HepG2 (cell line): ENCODE data around the gene SCFD2. TPM values are rescaled to one million over a fixed set of nuclear protein-coding genes. Genes with fewer than 3 reads are reported as not detected.

Experiments
- ATAC-seq: fragments of 200-7000 bp; cut with Tn5 transposase; 3 replicates; pipeline ENCODE4 v1.9.1; 2020; ENCODE audit warnings: mild to moderate bottlenecking, moderate library complexity
- BruUV-seq: library from RNA; stranded (reverse); fragments of 400-500 nt; replicated peaks from 2 replicates; lab custom pipeline; 2021; lab: Mats Ljungman, UMichigan
- CTCF ChIA-PET: fragments of 300-600 bp; formaldehyde crosslinking; extraction: SDS; loops from one replicate; lab custom pipeline; 2021; ENCODE audit warnings: low total read pairs, inconsistent platforms, low intra/inter-chr PET ratio; lab: Yijun Ruan, JAX
- POLR2A ChIA-PET: fragments of 350-600 bp; sonication (Branson Sonifier 250); formaldehyde crosslinking; loops from one replicate; lab custom pipeline; 2020; ENCODE audit warnings: antibody characterized with exemption, inconsistent platforms; lab: Yijun Ruan, JAX
- DNase-seq: peaks from one replicate; pipeline ENCODE4 v3.0.0-alpha.2; 2015; ENCODE audit warnings: low spot score
- FAIRE-seq: peaks from 3 replicates; lab custom pipeline; 2011; peaks lifted over from hg19 to GRCh38; lab: Jason Lieb, UNC
- H2AFZ ChIP-seq: one replicate; pipeline ENCODE4 v1.6.1; 2011; ENCODE audit warnings: low read length, inconsistent platforms
- H3K27ac ChIP-seq: fragments of 300-600 bp; 3 replicates; pipeline ENCODE4 v1.8.0; 2011; ENCODE audit warnings: mixed run types, mild to moderate bottlenecking, mixed read lengths, low read length, inconsistent platforms; ENCODE audit not compliant: insufficient read depth; ENCODE audit errors: extremely low read length
- H3K27me3 ChIP-seq, 2 experiments: fragments of 200-600 bp in 1 of 2; 2 replicates in 1 of 2; 3 replicates in 1 of 2; pipeline versions ENCODE4 v1.6.0 to v1.8.0; 2011; ENCODE audit warnings: low read length in 2 of 2, mild to moderate bottlenecking in 2 of 2, moderate library complexity in 2 of 2, inconsistent platforms in 1 of 2; ENCODE audit not compliant: insufficient read depth in 2 of 2, control insufficient read depth in 1 of 2
- H3K36me3 ChIP-seq, 2 experiments: fragments of 200-600 bp in 1 of 2; replicated peaks in 1 of 2; 2 replicates in 1 of 2; 3 replicates in 1 of 2; pipeline versions ENCODE4 v1.5.1 to v1.8.0; 2011; ENCODE audit warnings: low read length in 2 of 2, inconsistent platforms in 1 of 2; ENCODE audit not compliant: insufficient read depth in 2 of 2, control insufficient read depth in 1 of 2
- H3K4me1 ChIP-seq: 2 replicates; pipeline ENCODE4 v1.5.1; 2012; ENCODE audit warnings: low read length, inconsistent platforms; ENCODE audit not compliant: insufficient read depth
- H3K4me2 ChIP-seq: 2 replicates; pipeline ENCODE4 v1.6.0; 2011; ENCODE audit warnings: low read depth, low read length, inconsistent platforms
- H3K4me3 ChIP-seq, 3 experiments: fragments of 200-600 bp in 1 of 3; sonication (generic), shearing (Covaris generic) in 1 of 3; replicated peaks in 1 of 3; 2 replicates each; pipeline ENCODE4 v1.5.1; 2011 to 2016; ENCODE audit warnings: low read length in 3 of 3, inconsistent platforms in 2 of 3, low read depth in 2 of 3, mild to moderate bottlenecking in 2 of 3, control low read depth in 1 of 3, mixed read lengths in 1 of 3; ENCODE audit not compliant: insufficient read depth in 1 of 3
- H3K79me2 ChIP-seq: one replicate; pipeline ENCODE4 v1.6.1; 2011; ENCODE audit warnings: low read length, inconsistent platforms; ENCODE audit not compliant: insufficient read depth
- H3K9ac ChIP-seq: 2 replicates; pipeline ENCODE4 v1.6.0; 2011; ENCODE audit warnings: mild to moderate bottlenecking, low read depth, low read length, inconsistent platforms; ENCODE audit not compliant: insufficient read depth
- H3K9me3 ChIP-seq: 2 replicates; pipeline ENCODE4 v1.5.1; 2012; ENCODE audit warnings: mild to moderate bottlenecking, low read length
- H4K20me1 ChIP-seq: 2 replicates; pipeline ENCODE4 v1.6.0; 2011; ENCODE audit warnings: inconsistent platforms, mild to moderate bottlenecking, low read length, moderate library complexity; ENCODE audit not compliant: insufficient read depth
- CREBL2 ChIP-seq: sonication (generic); formaldehyde crosslinking; IDR thresholded peaks from 2 replicates; pipeline ENCODE4 v1.8.1; 2023; ENCODE audit warnings: missing genetic modification reagents, mild to moderate bottlenecking, borderline replicate concordance
- GRHL1 ChIP-seq: sonication (generic); formaldehyde crosslinking; conservative IDR thresholded peaks from 2 replicates; pipeline ENCODE4 v1.8.0; 2022; ENCODE audit warnings: missing genetic modification reagents
- JARID2 ChIP-seq: sonication (generic); formaldehyde crosslinking; IDR thresholded peaks from 2 replicates; pipeline ENCODE4 v1.8.1; 2023; ENCODE audit warnings: missing genetic modification reagents, inconsistent platforms; ENCODE audit not compliant: insufficient replicate concordance
- NONO ChIP-seq, 2 experiments: fragments of 450-650 bp in 1 of 2; sonication (generic) in 1 of 2; formaldehyde crosslinking in 1 of 2; IDR thresholded peaks in 1 of 2; conservative IDR thresholded peaks in 1 of 2; 2 replicates each; pipeline versions ENCODE4 v1.6.1 to v1.8.0; 2017 to 2022; ENCODE audit warnings: mild to moderate bottlenecking in 1 of 2, missing genetic modification reagents in 1 of 2, moderate library complexity in 1 of 2
- PCBP1 ChIP-seq: fragments of 200-400 bp; formaldehyde crosslinking; IDR thresholded peaks from 2 replicates; pipeline ENCODE4 v1.6.1; 2017; ENCODE audit warnings: mild to moderate bottlenecking, low read depth, low read length, borderline replicate concordance
- POGZ ChIP-seq: sonication (generic); formaldehyde crosslinking; IDR thresholded peaks from 2 replicates; pipeline ENCODE4 v1.4.0; 2020; ENCODE audit warnings: mild to moderate bottlenecking, missing genetic modification reagents
- SIX4 ChIP-seq: sonication (generic); formaldehyde crosslinking; IDR thresholded peaks from 2 replicates; pipeline ENCODE4 v1.4.0; 2020; ENCODE audit warnings: missing genetic modification reagents
- TOPORS ChIP-seq: sonication (generic); formaldehyde crosslinking; IDR thresholded peaks from 2 replicates; pipeline ENCODE4 v1.8.0; 2023; ENCODE audit warnings: mild to moderate bottlenecking, missing genetic modification reagents
- U2AF1 ChIP-seq: fragments of 200-400 bp; formaldehyde crosslinking; optimal IDR thresholded peaks from 2 replicates; pipeline ENCODE3; 2017; ENCODE audit warnings: mild to moderate bottlenecking, low read depth, low read length
- ZBTB8A ChIP-seq: sonication (generic); formaldehyde crosslinking; IDR thresholded peaks from 2 replicates; pipeline ENCODE4 v1.4.0; 2020; ENCODE audit warnings: mild to moderate bottlenecking, low read depth, missing genetic modification reagents, borderline replicate concordance
- ZNF256 ChIP-seq: sonication (generic); formaldehyde crosslinking; conservative IDR thresholded peaks from 2 replicates; pipeline ENCODE4 v1.4.0; 2020; ENCODE audit warnings: missing genetic modification reagents
- ZNF260 ChIP-seq: sonication (generic); formaldehyde crosslinking; IDR thresholded peaks from 2 replicates; pipeline ENCODE4 v1.4.0; 2020; ENCODE audit warnings: missing genetic modification reagents, low read depth, mild to moderate bottlenecking, borderline replicate concordance
- ZNF569 ChIP-seq: sonication (generic); formaldehyde crosslinking; IDR thresholded peaks from 2 replicates; pipeline ENCODE4 v1.5.0; 2020; ENCODE audit warnings: mild to moderate bottlenecking, missing genetic modification reagents, moderate library complexity, borderline replicate concordance
- ZNF570 ChIP-seq: sonication (generic); formaldehyde crosslinking; IDR thresholded peaks from 2 replicates; pipeline ENCODE4 v1.4.0; 2020; ENCODE audit warnings: mild to moderate bottlenecking, missing genetic modification reagents, borderline replicate concordance
- ZNF75D ChIP-seq: sonication (generic); formaldehyde crosslinking; IDR thresholded peaks from 2 replicates; pipeline ENCODE4 v1.8.1; 2023; ENCODE audit warnings: missing genetic modification reagents, mild to moderate bottlenecking, borderline replicate concordance
- ZSCAN22 ChIP-seq: sonication (generic); formaldehyde crosslinking; IDR thresholded peaks from 2 replicates; pipeline ENCODE4 v1.4.0; 2020; ENCODE audit warnings: mild to moderate bottlenecking, missing genetic modification reagents
- WGBS: methylation state at CpG from one replicate; pipeline ENCODE4 v1.1.6; 2017; ENCODE audit warnings: low lambda C conversion rate; 5-methylcytosine and 5-hydroxymethylcytosine counted together
- in situ Hi-C: cut with HindIII; loops from 2 replicates; pipeline ENCODE4 v1.10.0; 2017; ENCODE audit warnings: low pct_unique_long_range_greater_than_20kb; ENCODE audit not compliant: extremely low pct_ligation_motif_present
- intact Hi-C: fragments of 100-400 bp; cut with micrococcal nuclease; formaldehyde crosslinking; loops from one replicate; pipeline ENCODE4 v1.10.0; 2022; ENCODE audit not compliant: unreplicated experiment
- polyA plus RNA-seq, 8 experiments: library from polyadenylated mRNA; depleted of rRNA in 3 of 8; stranded (reverse) in 7 of 8; unstranded in 1 of 8; fragments of >200 nt; fragmentation: Illumina TruSeq in 4 of 8; extraction: Trizol in 4 of 8; gene quantifications; 2 replicates each; pipeline versions ENCODE4 v1.2.1 to v1.2.3, GENCODE V29; 2011 to 2016; ENCODE audit warnings: low read depth in 4 of 8, missing spikeins in 1 of 8, mixed read lengths in 1 of 8; ENCODE audit not compliant: insufficient read depth in 1 of 8
- total RNA-seq, 5 experiments: library from RNA; depleted of rRNA; stranded (reverse); fragments of >200 nt; fragmentation: Illumina TruSeq; extraction: Trizol; gene quantifications; 2 replicates each; pipeline ENCODE4 v1.2.3, GENCODE V29; 2016; ENCODE audit warnings: low read depth in 1 of 5

SCFD2 gene
- total and polyA plus RNA-seq, 2 of the 13 experiments (the other 11 are each of a cell fraction or from before 2014, with no cell fraction given), result 4.6 to 15.6 TPM

- Histone ChIP-seq H3K9me3 (no peaks in the 10 kb centered on the region), H3K4me3 (no peak overlapping the region), H2AFZ (no peak overlapping the region), H3K36me3 (no peaks in the 10 kb centered on the region), H4K20me1 (no peaks in the 10 kb centered on the region), H3K79me2 (no peaks in the 10 kb centered on the region), H3K27me3 (no peaks in the 10 kb centered on the region), H3K4me2 (no peak overlapping the region), H3K4me1 (peaks cover 33% of the 10 kb centered on the region), H3K9ac (no peak overlapping the region), H3K27ac (no peak overlapping the region)
- DNase-seq, result no peak
- WGBS, result 95% methylated on average over 6 of the region's 6 CpGs
- CTCF ChIA-PET, result no interaction called here
- POLR2A ChIA-PET, result no interaction called here
- no TSS peak for BruUV-seq
- intact Hi-C loops (no loop called here), in situ Hi-C loops (no loop called here)
- FAIRE-seq, result no peak
- peak; percentile 40 for ATAC-seq
- TF ChIP-seq NONO (IDR thresholded peaks at IDR 0.05) (no peak), NONO (CRISPR knock-in tag; conservative IDR thresholded peaks at IDR 0.05) (no peak), JARID2 (CRISPR knock-in tag) (no peak), ZNF260 (CRISPR knock-in tag) (no peak), ZBTB8A (CRISPR knock-in tag) (no peak), POGZ (CRISPR knock-in tag) (no peak), PCBP1 (no peak), CREBL2 (no peak), ZSCAN22 (CRISPR knock-in tag) (no peak), SIX4 (CRISPR knock-in tag) (no peak), ZNF570 (CRISPR knock-in tag) (no peak), ZNF75D (CRISPR knock-in tag) (no peak), GRHL1 (no peak), ZNF256 (CRISPR knock-in tag) (no peak), TOPORS (no peak), ZNF569 (CRISPR knock-in tag) (no peak), U2AF1 (no peak)
Measured at GRCh38 chr4:52915730-52916300, 450.0 kb downstream of the SCFD2 start.
